Mammary epithelial cell (primary cell): Measurements from ENCODE around the gene FUZ.

ENCODE experiments used
- EZH2 ChIP-seq: IDR thresholded peaks from 2 replicates; pipeline ENCODE4 v1.6.1; 2012; ENCODE audit warnings: low read length, inconsistent platforms, borderline replicate concordance
- TF ChIP-seq, protein P1 (sequence below), 2 donors: IDR thresholded peaks in 1 of 2; conservative IDR thresholded peaks in 1 of 2; 2 replicates each; pipeline ENCODE4 v1.5.1; 2011 to 2012; ENCODE audit warnings: inconsistent platforms in 2 of 2, low read length in 2 of 2, mild to moderate bottlenecking in 2 of 2, control low read depth in 1 of 2, low read depth in 1 of 2; ENCODE audit not compliant: insufficient read depth in 1 of 2; ENCODE audit errors: extremely low read depth in 1 of 2

DNA sequence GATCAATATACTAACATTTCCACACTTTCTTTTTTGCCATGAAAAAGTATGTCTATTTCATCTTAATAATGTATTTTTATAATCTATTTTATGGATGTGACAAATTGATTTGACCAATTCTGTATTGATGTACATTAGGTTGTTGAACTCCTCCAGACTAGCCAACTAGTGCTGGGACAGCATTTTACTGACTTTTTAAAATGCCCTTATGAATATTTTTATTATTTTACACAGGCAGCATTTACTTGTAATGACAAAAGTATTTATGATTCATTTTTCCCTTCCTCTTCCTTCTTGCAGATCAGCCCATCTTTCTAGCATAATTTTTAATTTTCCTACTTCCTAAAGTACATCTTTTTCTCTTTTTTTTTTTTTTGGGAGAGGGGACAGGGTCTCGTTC, 918 bp upstream of the FUZ start:
- TF ChIP-seq, protein P1, sequence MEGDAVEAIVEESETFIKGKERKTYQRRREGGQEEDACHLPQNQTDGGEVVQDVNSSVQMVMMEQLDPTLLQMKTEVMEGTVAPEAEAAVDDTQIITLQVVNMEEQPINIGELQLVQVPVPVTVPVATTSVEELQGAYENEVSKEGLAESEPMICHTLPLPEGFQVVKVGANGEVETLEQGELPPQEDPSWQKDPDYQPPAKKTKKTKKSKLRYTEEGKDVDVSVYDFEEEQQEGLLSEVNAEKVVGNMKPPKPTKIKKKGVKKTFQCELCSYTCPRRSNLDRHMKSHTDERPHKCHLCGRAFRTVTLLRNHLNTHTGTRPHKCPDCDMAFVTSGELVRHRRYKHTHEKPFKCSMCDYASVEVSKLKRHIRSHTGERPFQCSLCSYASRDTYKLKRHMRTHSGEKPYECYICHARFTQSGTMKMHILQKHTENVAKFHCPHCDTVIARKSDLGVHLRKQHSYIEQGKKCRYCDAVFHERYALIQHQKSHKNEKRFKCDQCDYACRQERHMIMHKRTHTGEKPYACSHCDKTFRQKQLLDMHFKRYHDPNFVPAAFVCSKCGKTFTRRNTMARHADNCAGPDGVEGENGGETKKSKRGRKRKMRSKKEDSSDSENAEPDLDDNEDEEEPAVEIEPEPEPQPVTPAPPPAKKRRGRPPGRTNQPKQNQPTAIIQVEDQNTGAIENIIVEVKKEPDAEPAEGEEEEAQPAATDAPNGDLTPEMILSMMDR (conservative IDR thresholded peaks at IDR 0.05 in 1 of 2, IDR thresholded peaks at IDR 0.05 in 1 of 2; ENCODE audit: extremely low read depth in 1 of 2, insufficient read depth in 1 of 2, low read depth in 1 of 2, low read length in 2 of 2), result no peak
- no peak for TF ChIP-seq EZH2
